Naive thymus-derived CD8-positive, alpha-beta T cell (primary cell): ENCODE measurements around the gene MYD88. TPM values are rescaled to one million over a fixed set of nuclear protein-coding genes. Genes with fewer than 3 reads are reported as not detected.

Experiments used
- ATAC-seq, 2 donors: fragments of 150-1000 bp; cut with Tn5 transposase in 1 of 2; sonication (Bioruptor Pico), chemical (Tn5 transposase) in 1 of 2; 1 replicate in 1 of 2; 2 replicates in 1 of 2; pipeline ENCODE4 v1.10.0; 2021; ENCODE audit warnings: mild to moderate bottlenecking in 2 of 2, moderate library complexity in 2 of 2
- POLR2A ChIA-PET: fragments of 350-600 bp; sonication (Branson Sonifier 250); formaldehyde crosslinking; loops from one replicate; lab custom pipeline; 2021; ENCODE audit warnings: antibody characterized with exemption; lab: Charles Lee
- DNase-seq, 10 donors: peaks; one replicate each; pipeline versions ENCODE4 v3.0.0 to v3.0.0-alpha.2; 2020 to 2022
- H3K27ac Mint-ChIP-seq, 10 donors: one replicate each; pipeline ENCODE4 v1.8.0; 2020 to 2022; ENCODE audit warnings: mild to moderate bottlenecking in 10 of 10, mixed read lengths in 10 of 10, moderate library complexity in 4 of 10, inconsistent platforms in 1 of 10
- H3K27me3 Mint-ChIP-seq, 5 donors: one replicate each; pipeline ENCODE4 v1.8.0; 2021 to 2022; ENCODE audit warnings: mixed read lengths in 5 of 5
- H3K36me3 Mint-ChIP-seq, 3 donors: one replicate each; pipeline ENCODE4 v1.8.0; 2020 to 2022; ENCODE audit warnings: mixed read lengths in 3 of 3, mild to moderate bottlenecking in 2 of 3, inconsistent platforms in 1 of 3
- H3K4me1 Mint-ChIP-seq, 4 donors: one replicate each; pipeline ENCODE4 v1.8.0; 2021 to 2022; ENCODE audit warnings: mixed read lengths in 4 of 4
- H3K4me3 Mint-ChIP-seq, 10 donors: one replicate each; pipeline ENCODE4 v1.8.0; 2020 to 2022; ENCODE audit warnings: mild to moderate bottlenecking in 10 of 10, mixed read lengths in 10 of 10, moderate library complexity in 6 of 10, inconsistent platforms in 1 of 10
- H3K9me3 Mint-ChIP-seq, 9 donors: one replicate each; pipeline ENCODE4 v1.8.0; 2020 to 2022; ENCODE audit warnings: mixed read lengths in 9 of 9, mild to moderate bottlenecking in 3 of 9, inconsistent platforms in 1 of 9, moderate library complexity in 1 of 9
- polyA plus RNA-seq, 3 donors: library from polyadenylated mRNA; unstranded; fragments of 300-500 nt; fragmentation: Illumina TruSeq; gene quantifications; one replicate each; pipeline ENCODE4 v1.2.3, GENCODE V29; 2021
- total RNA-seq, 8 experiments: library from RNA in 2 of 8; stranded (reverse) in 2 of 8; gene quantifications; one replicate each; pipeline ENCODE4 v1.2.3 and lab custom pipeline; 2021 to 2026

The MYD88 gene
- total and polyA plus RNA-seq, 5 experiments from 2014 or later: 40.6 to 73.9 (median 54.5) TPM

GRCh38 chr3:38177181-38177580 lies 38.7 kb downstream of the MYD88 start:
- peaks cover 25 to 66% (median 62%) of the 10 kb centered on the region in 4 donors for H3K4me1 Mint-ChIP-seq
- POLR2A ChIA-PET: interaction anchor here (0.6 to 1.0 kb wide), 2 partner anchors 9 to 40 kb away, joined by 3 to 5 read pairs; partner anchors contain the start of gene ACAA1

GRCh38 chr3:38186781-38187180 lies 48.3 kb downstream of the MYD88 start:
- H3K9me3 Mint-ChIP-seq: peaks cover 0 to 4% (median 0%) of the 10 kb centered on the region in 9 donors
- no peaks in the 10 kb centered on the region for H3K27me3 Mint-ChIP-seq
- POLR2A ChIA-PET: no interaction called here
- DNase-seq (no peak), ATAC-seq (no peak)
- no peak overlapping the region for H3K4me3 Mint-ChIP-seq
- H3K36me3 Mint-ChIP-seq: peaks cover 8 to 45% (median 32%) of the 10 kb centered on the region in 3 donors
- no peak overlapping the region for H3K27ac Mint-ChIP-seq
- H3K4me1 Mint-ChIP-seq: peaks cover 4 to 9% (median 6%) of the 10 kb centered on the region in 4 donors

More at GRCh38 chr3:38177181-38177580, 38.7 kb downstream of the MYD88 start:
- DNase-seq (no peak), ATAC-seq (no peak)
- Mint-ChIP-seq H3K9me3 (no peaks in the 10 kb centered on the region), H3K27ac (peak overlapping the region in 6 of 10 donors; percentile 41 to 82 (median 66)), H3K4me3 (no peak overlapping the region), H3K36me3 (peaks cover 0 to 35% (median 10%) of the 10 kb centered on the region in 3 donors), H3K27me3 (no peaks in the 10 kb centered on the region)

DNA sequence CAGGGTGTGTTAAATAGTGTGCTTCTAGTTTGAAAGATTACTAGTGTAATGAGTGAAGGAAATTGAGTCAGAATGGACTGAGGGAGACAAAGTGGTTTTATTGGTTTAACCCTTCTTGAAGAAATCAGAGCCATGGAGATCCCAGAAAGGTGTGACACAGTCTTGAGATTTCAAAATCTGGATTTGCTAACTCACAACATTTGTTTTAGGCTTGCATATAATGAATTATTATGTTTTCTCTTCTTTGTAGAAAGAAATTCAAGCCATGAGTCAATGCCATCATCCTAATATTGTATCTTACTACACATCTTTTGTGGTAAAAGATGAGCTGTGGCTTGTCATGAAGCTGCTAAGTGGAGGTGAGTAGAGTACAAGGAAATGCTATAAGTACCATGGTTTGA lies 52.0 kb downstream of the MYD88 start:
- no peak for ATAC-seq
- Mint-ChIP-seq H3K36me3 (peaks cover 4 to 45% (median 32%) of the 10 kb centered on the region in 3 donors), H3K4me3 (no peak overlapping the region), H3K27ac (peak overlapping the region in 1 of 10 donors; percentile 49), H3K9me3 (peaks cover 0 to 4% (median 0%) of the 10 kb centered on the region in 9 donors), H3K4me1 (peaks cover 0 to 6% (median 3%) of the 10 kb centered on the region in 4 donors), H3K27me3 (no peaks in the 10 kb centered on the region)
- no peak for DNase-seq
- POLR2A ChIA-PET: interaction anchor here (1.5 kb wide), 1 partner anchor 25 kb away, joined by 4 read pairs; the partner anchor contains the start of gene OXSR1

Other genes with a start within 250 kb of the MYD88 start
- gene VILL, start 147.9 kb upstream of the MYD88 start, total RNA-seq: 10 to 100 TPM; 41.0 to 41.9 TPM
- 10 to 100 TPM; 12.3 to 21.6 (median 16.0) TPM for gene VILL, start 147.9 kb upstream of the MYD88 start, polyA plus RNA-seq
- 10 to 100 TPM; 39.3 to 42.7 TPM for gene PLCD1, start 109.0 kb upstream of the MYD88 start, total RNA-seq
- gene PLCD1, start 109.0 kb upstream of the MYD88 start, polyA plus RNA-seq: 10 to 100 TPM; 11.0 to 23.0 (median 15.6) TPM
- gene DLEC1, start 99.5 kb upstream of the MYD88 start, total RNA-seq: 1 to 10 TPM; 4.6 to 5.2 TPM
- gene DLEC1, start 99.5 kb upstream of the MYD88 start, polyA plus RNA-seq: under 1 TPM; 0.31 to 0.37 (median 0.35) TPM
- gene ACAA1, start 1.5 kb upstream of the MYD88 start, total RNA-seq: 10 to 100 TPM; 81.0 to 84.3 TPM
- 10 to 100 TPM; 53.5 to 64.8 (median 55.6) TPM for gene ACAA1, start 1.5 kb upstream of the MYD88 start, polyA plus RNA-seq
- 10 to 100 TPM; 40.3 to 40.8 TPM for gene OXSR1, start 26.9 kb downstream of the MYD88 start, total RNA-seq
- gene OXSR1, start 26.9 kb downstream of the MYD88 start, polyA plus RNA-seq: 10 to 100 TPM; 12.9 to 14.0 (median 13.1) TPM
- 1 to 10 TPM; 1.0 TPM for gene SLC22A13, start 127.2 kb downstream of the MYD88 start, total RNA-seq
- under 1 TPM in 1 of 3 donors, not detected in 2; 0.08 TPM for gene SLC22A13, start 127.2 kb downstream of the MYD88 start, polyA plus RNA-seq
- gene SLC22A14, start 143.6 kb downstream of the MYD88 start, total RNA-seq: under 1 TPM in 1 of 2 experiments, not detected in 1; 0.22 TPM
- not detected for gene SLC22A14, start 143.6 kb downstream of the MYD88 start, polyA plus RNA-seq
- gene XYLB, start 208.1 kb downstream of the MYD88 start, total RNA-seq: 1 to 10 TPM; 2.3 to 3.4 TPM
- gene XYLB, start 208.1 kb downstream of the MYD88 start, polyA plus RNA-seq: under 1 TPM; 0.29 to 0.83 (median 0.77) TPM